GM10248 (cell line): ENCODE results near the gene GUCY2F.

Source experiments
- CTCF ChIA-PET: fragments of 300-600 bp; sonication (Branson Sonifier 250); formaldehyde crosslinking; extraction: SDS; loops from one replicate; lab custom pipeline; 2021; ENCODE audit warnings: antibody characterized with exemption; lab: Yijun Ruan, JAX
- POLR2A ChIA-PET: fragments of 350-650 bp; sonication (Branson Sonifier 250); formaldehyde crosslinking; extraction: SDS; loops from one replicate; lab custom pipeline; 2020; ENCODE audit warnings: antibody characterized with exemption; lab: Yijun Ruan, JAX
- DNase-seq: peaks from one replicate; pipeline ENCODE4 v3.0.0; 2012; ENCODE audit errors: extremely low spot score
- CTCF ChIP-seq: IDR thresholded peaks from 2 replicates; pipeline ENCODE4 v1.5.1; 2012; ENCODE audit warnings: mild to moderate bottlenecking, low read depth; ENCODE audit errors: extremely low read depth, missing control alignments, control extremely low read depth

The GUCY2F gene

GRCh38 chrX:109373468-109373867 lies 108.4 kb downstream of the GUCY2F start:
- ChIA-PET POLR2A (no interaction called here), CTCF (interaction anchor here (1.6 to 1.7 kb wide), 2 partner anchors 17 to 18 kb away, joined by 3 read pairs; no protein-coding TSS in a partner anchor)
- TF ChIP-seq CTCF = no peak
- DNase-seq = no peak

GRCh38 chrX:109372716-109373115 lies 109.2 kb downstream of the GUCY2F start:
- POLR2A ChIA-PET = no interaction called here
- CTCF ChIA-PET = interaction anchor here (1.6 to 1.7 kb wide), 2 partner anchors 17 to 18 kb away, joined by 3 read pairs; no protein-coding TSS in a partner anchor
- no peak for DNase-seq
- TF ChIP-seq CTCF = no peak

- CTCF ChIA-PET = interaction anchor here (1.6 kb wide), 1 partner anchor 18 kb away, joined by 3 read pairs; no protein-coding TSS in a partner anchor
- no peak for TF ChIP-seq CTCF
- POLR2A ChIA-PET = no interaction called here
- no peak for DNase-seq
Measured at GRCh38 chrX:109372291-109372690, 109.6 kb downstream of the GUCY2F start.

- no peak for DNase-seq
- ChIA-PET CTCF (interaction anchor here (1.1 kb wide), 1 partner anchor 10 kb away, joined by 3 read pairs; no protein-coding TSS in a partner anchor), POLR2A (no interaction called here)
- no peak for TF ChIP-seq CTCF
Measured at GRCh38 chrX:109362101-109362500, 119.8 kb downstream of the GUCY2F start.

- ChIA-PET POLR2A (no interaction called here), CTCF (no interaction called here)
- TF ChIP-seq CTCF = no peak
- no peak for DNase-seq
Measured at GRCh38 chrX:109360301-109360700, 121.6 kb downstream of the GUCY2F start.

GRCh38 chrX:109357706-109358105 lies 124.2 kb downstream of the GUCY2F start:
- TF ChIP-seq CTCF = no peak
- DNase-seq = no peak
- CTCF ChIA-PET = interaction anchor here (1.2 to 1.3 kb wide), 2 partner anchors 8 to 27 kb away, joined by 3 read pairs; no protein-coding TSS in a partner anchor
- POLR2A ChIA-PET = no interaction called here
